Adrenal gland (tissue), 5 donors: ENCODE data around the gene HOXD9.

Experiments used
- POLR2A ChIP-seq, 2 donors: fragments of 450-650 bp; IDR thresholded peaks; one replicate each; pipeline ENCODE4 v1.6.1; 2017; ENCODE audit warnings: antibody characterized with exemption in 2 of 2, mild to moderate bottlenecking in 2 of 2, moderate library complexity in 1 of 2
- TF ChIP-seq, protein P1 (sequence below), 6 experiments: fragments of 450-650 bp in 4 of 6; fragments of 200-600 bp in 2 of 6; sonication (generic) in 1 of 6; IDR thresholded peaks; 1 replicate in 5 of 6; 2 replicates in 1 of 6; pipeline versions ENCODE4 v1.5.1 to v1.8.0; 2016 to 2021; ENCODE audit warnings: antibody characterized with exemption in 6 of 6, mild to moderate bottlenecking in 2 of 6, moderate library complexity in 1 of 6
- donor health status: DM: no; HTN: no; CAD: no.

DNA sequence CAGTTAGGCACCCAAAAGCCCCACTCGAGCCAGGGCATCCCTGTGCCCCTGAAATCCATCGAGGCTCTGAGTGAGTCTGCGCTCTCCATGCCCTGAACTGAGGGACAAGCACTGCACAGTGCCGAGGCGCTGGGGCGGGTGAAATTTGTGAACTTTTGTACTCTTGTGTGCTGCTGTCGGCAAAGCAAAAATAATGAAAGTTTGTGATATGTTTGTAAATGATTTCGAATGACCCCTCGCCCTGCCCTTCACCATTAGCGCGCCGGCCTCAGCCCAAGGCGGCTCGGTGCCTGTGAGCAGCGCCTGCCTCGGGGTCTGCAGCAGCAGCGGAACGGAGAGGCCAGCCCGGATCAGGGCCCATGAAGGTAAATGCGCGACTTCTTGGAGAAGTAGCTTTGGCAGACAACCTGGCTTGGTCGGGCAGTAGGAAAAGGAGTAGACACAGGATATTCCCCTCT is 27.0 kb downstream of the HOXD9 start:
- TF ChIP-seq, protein P1, sequence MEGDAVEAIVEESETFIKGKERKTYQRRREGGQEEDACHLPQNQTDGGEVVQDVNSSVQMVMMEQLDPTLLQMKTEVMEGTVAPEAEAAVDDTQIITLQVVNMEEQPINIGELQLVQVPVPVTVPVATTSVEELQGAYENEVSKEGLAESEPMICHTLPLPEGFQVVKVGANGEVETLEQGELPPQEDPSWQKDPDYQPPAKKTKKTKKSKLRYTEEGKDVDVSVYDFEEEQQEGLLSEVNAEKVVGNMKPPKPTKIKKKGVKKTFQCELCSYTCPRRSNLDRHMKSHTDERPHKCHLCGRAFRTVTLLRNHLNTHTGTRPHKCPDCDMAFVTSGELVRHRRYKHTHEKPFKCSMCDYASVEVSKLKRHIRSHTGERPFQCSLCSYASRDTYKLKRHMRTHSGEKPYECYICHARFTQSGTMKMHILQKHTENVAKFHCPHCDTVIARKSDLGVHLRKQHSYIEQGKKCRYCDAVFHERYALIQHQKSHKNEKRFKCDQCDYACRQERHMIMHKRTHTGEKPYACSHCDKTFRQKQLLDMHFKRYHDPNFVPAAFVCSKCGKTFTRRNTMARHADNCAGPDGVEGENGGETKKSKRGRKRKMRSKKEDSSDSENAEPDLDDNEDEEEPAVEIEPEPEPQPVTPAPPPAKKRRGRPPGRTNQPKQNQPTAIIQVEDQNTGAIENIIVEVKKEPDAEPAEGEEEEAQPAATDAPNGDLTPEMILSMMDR (IDR thresholded peaks at IDR 0.05): no peak
- no peak for TF ChIP-seq POLR2A (IDR thresholded peaks at IDR 0.05)
